OCI-LY7 (cell line): Measurements from ENCODE around the gene REST.

ENCODE experiments used
- EZH2phosphoT487 ChIP-seq: fragments of 200-600 bp; sonication (generic); IDR thresholded peaks from 2 replicates; pipeline ENCODE4 v1.6.1; 2018; ENCODE audit warnings: low read depth, borderline replicate concordance, mild to moderate bottlenecking, mixed run types, antibody characterized with exemption, low read length, moderate library complexity, mixed read lengths
- TF ChIP-seq, protein P1 (sequence below): fragments of 200-600 bp; sonication (generic); conservative IDR thresholded peaks from 2 replicates; pipeline ENCODE4 v1.5.1; 2014; ENCODE audit warnings: mild to moderate bottlenecking, antibody characterized with exemption, low read length, moderate library complexity, mixed read lengths

DNA sequence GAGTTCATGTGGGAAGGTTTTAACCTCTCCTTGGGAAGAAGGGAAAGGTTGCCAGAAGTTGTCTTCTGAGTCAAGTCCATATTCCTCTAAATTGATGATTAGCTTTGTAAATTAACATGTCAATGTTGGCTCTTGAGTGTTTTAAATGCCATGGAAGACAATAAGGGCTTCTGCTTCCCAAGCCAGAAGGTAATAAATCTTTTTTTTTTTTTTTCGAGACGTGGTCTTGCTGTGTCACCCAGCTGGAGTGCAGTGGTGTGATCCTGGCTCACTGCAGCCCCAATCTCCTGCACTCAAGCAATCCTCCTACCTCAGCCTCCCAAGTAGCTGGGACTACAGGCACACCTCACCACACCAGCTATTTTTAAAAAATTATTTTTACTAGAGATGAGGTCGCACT is 5.0 kb upstream of the REST start:
- TF ChIP-seq, protein P1, sequence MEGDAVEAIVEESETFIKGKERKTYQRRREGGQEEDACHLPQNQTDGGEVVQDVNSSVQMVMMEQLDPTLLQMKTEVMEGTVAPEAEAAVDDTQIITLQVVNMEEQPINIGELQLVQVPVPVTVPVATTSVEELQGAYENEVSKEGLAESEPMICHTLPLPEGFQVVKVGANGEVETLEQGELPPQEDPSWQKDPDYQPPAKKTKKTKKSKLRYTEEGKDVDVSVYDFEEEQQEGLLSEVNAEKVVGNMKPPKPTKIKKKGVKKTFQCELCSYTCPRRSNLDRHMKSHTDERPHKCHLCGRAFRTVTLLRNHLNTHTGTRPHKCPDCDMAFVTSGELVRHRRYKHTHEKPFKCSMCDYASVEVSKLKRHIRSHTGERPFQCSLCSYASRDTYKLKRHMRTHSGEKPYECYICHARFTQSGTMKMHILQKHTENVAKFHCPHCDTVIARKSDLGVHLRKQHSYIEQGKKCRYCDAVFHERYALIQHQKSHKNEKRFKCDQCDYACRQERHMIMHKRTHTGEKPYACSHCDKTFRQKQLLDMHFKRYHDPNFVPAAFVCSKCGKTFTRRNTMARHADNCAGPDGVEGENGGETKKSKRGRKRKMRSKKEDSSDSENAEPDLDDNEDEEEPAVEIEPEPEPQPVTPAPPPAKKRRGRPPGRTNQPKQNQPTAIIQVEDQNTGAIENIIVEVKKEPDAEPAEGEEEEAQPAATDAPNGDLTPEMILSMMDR: no peak
- no peak for TF ChIP-seq EZH2phosphoT487
